A549 (cell line): Measurements from ENCODE around the gene CMTR1.

ENCODE experiments used
- CTCF ChIP-seq: fragments of >200 bp; sonication (Bioruptor Twin); formaldehyde crosslinking; IDR thresholded peaks from 3 replicates; pipeline ENCODE4 v1.5.1; 2016
- HMGXB4 ChIP-seq: fragments of 250-450 bp; sonication (Bioruptor Pico); IDR thresholded peaks from 2 replicates; pipeline ENCODE4 v1.5.0; 2021; ENCODE audit warnings: mild to moderate bottlenecking, moderate library complexity, borderline replicate concordance
- JUN ChIP-seq, 2 experiments: fragments of >200 bp; sonication (Bioruptor Twin); formaldehyde crosslinking; IDR thresholded peaks; 2 replicates in 1 of 2; 3 replicates in 1 of 2; pipeline ENCODE4 v1.6.1; 2016 to 2017

GRCh38 chr6:37523412-37523811 lies 90.4 kb downstream of the CMTR1 start:
- TF ChIP-seq HMGXB4 (no peak), JUN (IDR thresholded peaks at IDR 0.05) (no peak), CTCF (no peak)
